Activated T-helper 1 cell treated with Interleukin-2 at 50 U/mL for 16 hours (primary cell): Measurements from ENCODE around the gene SLC38A8.

Experiments used
- DNase-seq: peaks from one replicate; pipeline ENCODE4 v3.0.0-alpha.2; 2020; ENCODE audit warnings: low read depth

Gene SLC38A8

DNA sequence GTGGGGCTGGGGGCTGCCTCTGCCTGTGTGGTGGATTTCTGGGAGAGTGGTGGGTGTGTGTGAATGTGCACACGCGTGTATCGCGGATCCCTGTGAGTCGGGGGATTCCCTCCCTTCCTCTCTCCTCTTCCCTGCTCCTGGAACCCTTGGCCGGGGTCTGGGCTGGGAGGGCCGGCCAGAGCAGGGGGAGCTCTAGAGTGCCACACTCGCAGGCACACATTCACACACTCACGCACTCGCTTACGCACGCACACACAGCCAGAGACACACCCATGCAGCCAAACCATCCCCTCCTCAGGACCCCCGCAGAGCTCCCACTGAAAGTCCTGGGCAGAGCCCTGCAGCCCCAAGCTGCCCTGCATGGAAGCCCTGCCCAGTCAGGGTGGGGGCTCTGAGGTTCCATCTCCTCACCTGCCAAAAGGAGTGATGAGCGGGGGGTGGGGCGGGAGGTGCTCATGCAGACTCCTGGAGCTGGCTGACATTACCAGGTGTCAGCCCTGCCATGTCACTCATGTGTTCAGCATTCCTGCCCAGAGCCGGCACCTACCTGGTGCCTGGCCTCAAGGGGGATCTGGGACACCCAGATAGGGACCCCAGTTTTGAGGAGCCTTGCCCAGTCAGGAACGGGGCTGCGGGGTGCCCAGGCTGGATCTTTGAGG lies 72.7 kb downstream of the SLC38A8 start:
- no peak for DNase-seq

DNA sequence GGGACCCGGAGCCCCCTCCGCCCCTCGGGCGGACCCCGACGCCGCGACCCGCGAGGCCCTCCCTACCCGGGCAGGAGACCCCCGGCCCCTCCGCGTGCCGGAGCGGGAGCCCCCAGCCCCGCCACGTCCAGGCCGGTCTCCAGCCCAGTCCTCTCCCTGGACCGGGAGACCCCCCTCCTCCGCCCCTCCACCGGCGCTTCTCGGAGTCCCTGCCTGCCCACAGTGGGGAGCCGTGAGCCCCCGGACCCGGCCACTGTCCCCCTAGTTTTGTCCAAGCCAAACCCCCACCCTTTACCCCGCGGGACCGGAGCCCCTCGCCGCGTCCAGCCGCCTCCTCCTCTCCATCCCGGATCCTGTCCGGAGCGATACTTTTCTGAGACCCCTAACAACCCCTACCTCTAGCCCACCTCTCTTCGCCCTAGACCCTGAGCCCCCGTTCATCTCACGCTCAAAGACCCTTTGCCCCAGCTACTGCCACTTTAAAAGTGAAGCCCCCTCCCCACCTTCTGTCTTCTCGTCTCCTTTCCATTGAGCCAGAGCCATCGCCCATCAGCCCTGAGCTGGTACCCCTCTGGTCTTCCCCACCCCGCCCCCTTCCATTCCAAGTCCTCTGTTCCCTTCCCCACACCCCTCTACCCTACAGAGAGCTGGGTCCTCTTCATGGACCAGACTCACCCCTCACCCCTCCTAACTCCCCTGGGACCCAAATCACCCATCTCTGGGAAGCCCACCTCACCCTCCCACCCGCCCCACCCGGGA lies 73.5 kb downstream of the SLC38A8 start:
- DNase-seq, result no peak

DNA sequence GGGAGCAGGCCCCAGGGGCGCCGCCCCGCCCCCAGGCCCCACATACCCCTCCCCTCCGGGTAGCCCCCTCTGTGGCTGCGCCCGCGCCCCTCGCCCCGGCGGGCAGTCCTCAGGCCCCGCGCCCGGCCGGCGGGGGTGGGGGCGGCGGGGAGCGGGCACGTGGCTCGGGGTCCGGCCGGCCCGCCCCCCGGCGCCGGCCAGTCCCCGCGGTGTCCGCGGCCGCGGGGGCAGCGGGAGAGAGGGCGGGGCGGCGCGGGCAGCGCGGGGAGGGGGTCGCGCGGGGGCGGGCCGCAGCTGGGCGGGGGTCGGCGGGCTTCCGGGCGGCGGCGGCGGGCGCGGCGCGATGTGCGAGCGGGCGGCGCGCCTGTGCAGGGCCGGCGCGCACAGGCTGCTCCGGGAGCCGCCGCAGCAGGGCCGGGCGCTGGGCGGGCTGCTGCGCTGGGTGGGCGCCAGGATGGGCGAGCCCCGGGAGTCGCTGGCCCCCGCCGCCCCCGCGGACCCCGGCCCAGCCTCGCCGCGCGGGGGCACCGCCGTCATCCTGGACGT lies 74.2 kb downstream of the SLC38A8 start:
- DNase-seq, result no peak

DNA sequence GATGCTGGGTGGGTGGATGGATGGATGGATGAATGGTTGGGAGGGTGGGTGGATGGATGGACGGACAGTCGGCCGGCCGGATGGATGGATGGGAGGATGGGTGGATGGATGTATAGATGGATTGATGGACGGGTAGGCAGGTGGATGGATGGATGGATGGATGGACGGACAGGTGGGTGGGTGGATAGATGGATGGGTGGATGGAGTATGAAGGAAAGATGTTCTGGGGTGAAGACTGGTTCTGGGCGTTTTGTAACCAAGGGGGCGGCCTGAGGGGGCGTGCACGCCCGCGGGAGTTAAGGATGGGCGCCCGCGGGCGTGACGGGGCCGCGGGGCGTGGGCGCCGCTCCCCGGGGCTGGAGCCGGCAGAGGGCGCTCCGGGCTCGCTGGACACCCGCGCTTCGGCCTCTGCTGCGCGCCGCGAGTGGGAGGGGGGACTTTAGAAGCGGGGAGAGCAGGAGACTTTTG lies 74.7 kb downstream of the SLC38A8 start, which contains the start of gene NECAB2:
TSS of gene NECAB2 (plus strand) at position 407 of the 468 bp plus-strand sequence. CDS start 405 bp downstream, outside the sequence.
- DNase-seq, result no peak

DNA sequence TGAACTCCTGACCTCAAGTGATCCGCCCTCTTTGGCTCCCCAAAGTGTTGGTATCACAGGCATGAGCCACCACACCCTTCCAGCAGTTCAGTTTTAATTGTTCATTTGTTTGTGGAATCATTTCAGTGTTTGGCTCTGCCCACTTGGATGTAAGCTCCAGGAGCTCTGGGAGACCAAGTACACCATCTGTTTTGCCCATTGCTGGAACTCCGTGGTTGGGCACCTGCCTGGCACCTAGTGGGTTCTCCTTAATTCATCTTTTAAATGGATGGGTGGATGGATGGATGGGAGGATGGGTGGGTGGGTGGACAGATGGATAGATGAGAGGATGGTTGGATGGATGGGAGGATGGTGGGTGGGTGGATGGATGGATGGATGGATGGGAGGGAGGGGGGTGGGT lies 75.5 kb downstream of the SLC38A8 start:
- DNase-seq, result no peak

DNA sequence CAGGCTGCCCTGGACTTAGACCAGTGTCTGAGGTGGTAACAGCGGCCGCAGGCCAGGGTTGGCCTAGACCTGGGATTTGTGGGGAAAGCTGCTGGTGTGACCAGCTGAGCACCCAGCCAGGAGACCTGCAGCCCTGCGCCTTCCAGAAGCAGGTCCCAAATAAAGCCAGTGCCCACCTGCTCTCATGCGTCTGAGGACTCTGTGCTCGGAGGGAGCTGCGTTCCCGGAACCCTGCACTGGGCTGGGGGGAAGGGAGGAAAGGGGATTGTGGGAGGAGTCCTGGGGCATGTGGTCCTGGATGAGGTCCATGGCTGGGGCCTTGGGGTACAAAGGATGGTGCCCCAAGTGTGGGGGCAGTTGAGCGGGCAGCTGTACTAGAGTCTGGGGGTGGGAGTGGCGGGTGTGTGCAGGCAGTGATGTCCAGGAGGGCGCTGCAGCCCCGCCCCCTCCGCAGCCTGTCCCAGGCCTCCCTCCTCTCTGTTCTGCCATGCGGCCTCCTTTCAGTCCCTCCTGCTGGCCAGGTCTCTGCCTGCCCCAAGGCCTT lies 76.4 kb downstream of the SLC38A8 start:
- no peak for DNase-seq

DNA sequence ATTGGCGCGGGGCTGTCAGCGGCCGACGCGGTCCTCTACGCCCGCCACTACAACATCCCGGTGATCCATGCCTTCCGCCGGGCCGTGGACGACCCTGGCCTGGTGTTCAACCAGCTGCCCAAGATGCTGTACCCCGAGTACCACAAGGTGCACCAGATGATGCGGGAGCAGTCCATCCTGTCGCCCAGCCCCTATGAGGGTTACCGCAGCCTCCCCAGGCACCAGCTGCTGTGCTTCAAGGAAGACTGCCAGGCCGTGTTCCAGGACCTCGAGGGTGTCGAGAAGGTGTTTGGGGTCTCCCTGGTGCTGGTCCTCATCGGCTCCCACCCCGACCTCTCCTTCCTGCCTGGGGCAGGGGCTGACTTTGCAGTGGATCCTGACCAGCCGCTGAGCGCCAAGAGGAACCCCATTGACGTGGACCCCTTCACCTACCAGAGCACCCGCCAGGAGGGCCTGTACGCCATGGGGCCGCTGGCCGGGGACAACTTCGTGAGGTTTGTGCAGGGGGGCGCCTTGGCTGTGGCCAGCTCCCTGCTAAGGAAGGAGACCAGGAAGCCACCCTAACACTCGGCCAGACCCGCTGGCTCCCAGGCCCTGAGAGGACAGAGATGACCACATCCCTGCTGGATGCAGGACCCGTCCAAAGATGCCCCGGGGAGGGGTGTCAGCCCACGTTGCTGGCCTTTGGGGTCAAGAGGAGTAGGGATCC lies 77.0 kb downstream of the SLC38A8 start:
- DNase-seq, result no peak

DNA sequence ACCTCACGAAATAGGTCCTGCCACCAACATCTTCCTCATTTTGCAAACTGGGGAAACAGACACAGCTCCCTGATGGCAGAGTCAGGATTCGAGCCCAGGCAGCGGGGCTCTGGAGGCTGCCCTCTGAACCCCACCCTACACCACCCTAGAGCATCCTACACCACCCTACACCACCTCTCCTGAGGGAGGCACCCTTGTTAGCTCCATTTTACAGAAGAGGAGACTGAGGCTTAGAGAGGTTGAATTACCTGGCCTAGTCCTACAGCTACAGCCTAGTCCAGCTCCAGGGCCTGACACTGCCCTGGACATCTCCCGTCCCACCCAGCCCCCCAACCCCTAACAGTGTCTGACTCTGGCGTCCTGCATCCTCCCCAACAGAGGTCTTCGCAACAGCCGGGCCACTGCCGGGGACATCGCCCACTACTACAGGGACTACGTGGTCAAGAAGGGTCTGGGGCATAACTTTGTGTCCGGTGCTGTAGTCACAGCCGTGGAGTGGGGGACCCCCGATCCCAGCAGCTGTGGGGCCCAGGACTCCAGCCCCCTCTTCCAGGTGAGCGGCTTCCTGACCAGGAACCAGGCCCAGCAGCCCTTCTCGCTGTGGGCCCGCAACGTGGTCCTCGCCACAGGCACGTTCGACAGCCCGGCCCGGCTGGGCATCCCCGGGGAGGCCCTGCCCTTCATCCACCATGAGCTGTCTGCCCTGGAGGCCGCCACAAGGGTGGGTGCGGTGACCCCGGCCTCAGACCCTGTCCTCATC lies 77.7 kb downstream of the SLC38A8 start:
- no peak for DNase-seq

DNA sequence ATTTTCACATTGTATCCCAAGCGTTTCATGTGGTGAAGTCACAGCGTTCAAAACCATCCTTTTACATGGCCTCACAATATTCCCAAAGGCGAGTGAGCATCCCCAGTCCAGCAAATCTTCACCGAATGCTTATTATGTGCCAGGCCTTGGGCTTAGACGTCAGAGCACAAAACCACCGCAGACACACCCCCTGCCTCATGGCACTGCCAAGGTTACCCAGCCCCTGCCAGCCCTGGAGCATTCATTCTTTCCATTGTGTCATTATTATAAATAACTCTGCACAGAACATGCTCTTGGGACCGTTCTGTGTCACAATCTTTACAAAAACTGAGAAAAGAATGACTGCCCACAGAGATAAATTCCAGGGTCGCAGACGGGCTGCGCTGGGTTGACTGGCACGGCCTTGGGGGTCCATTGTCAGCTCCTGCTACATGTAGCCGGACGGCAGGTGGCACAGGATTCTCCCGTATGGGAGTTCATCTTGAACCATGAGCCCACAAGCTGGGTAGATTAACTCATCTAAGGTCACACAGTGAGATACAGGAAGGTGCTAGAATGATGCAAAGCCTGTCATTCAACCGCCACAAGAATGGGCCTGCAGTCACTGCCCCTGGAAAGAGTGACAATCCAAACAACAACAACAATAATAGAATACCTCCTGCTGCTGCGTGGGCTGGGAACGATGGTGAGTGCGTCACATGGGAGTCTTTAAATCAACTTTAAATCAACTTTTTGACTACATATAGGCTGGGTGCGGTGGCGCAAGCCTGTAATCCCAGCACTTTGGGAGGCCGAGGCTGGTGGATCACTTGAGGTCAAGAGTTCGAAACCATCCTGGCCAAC lies 79.1 kb downstream of the SLC38A8 start:
- DNase-seq, result no peak

DNA sequence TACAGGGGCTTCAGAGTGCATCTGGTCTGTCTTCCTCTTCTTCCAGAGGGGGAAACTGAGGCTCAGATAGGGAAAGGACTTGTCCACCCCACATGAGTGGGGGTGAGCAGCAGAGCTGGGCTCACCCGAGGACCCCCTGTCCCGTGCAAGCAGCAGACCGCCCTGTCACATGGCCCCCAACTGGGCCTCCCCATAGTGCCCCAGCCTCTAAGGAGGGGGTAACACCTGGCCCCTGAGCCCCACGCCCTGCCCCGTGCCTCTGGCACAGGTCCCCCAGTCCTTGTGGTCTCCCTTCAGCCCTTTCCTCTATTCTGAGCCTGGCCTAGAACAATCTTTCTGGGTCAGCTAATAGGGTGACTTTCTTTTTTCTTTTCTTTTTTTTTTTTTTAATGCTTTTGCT lies 81.0 kb downstream of the SLC38A8 start:
- DNase-seq, result no peak

DNA sequence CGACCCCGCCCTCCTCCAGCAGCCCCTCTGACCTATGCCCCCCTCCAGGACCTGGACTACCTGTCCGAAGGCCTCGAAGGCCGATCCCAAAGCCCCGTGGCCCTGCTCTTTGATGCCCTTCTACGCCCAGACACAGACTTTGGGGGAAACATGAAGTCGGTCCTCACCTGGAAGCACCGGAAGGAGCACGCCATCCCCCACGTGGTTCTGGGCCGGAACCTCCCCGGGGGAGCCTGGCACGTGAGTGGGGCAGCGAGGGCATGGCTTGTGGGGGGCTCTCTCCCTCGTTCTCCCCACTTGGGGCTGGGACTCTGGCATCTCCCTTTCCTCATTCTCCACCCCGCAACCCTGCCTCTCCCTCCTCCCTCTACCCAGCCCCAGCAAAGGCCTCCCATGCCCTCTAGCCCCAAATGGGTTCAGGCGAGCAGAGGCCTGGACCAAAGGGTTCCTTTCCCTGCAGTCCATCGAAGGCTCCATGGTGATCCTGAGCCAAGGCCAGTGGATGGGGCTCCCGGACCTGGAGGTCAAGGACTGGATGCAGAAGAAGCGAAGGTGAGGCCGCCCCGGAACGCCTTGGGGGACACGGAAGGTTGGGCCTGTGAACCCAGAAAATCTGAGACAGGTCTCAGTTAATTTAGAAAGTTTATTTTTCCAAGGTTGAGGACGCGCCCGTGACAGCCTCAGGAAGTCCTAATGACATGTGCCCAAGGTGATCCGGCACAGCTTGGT lies 81.9 kb downstream of the SLC38A8 start:
- DNase-seq, result no peak
